NCI-H1694 treated with DMSO at 0.1 percent for 48 hours (cell line): ENCODE data around the gene LMNTD2.
A peak's percentile ranks its signal among the peaks of the same experiment; 100 is the strongest.

Source experiments
- DNase-seq: peaks from one replicate; lab custom pipeline; 2025; lab: John Stamatoyannopoulos, UW

The LMNTD2 gene

GRCh38 chr11:551596-551995 is 8.9 kb downstream of the LMNTD2 start:
- no peak for DNase-seq

- DNase-seq: no peak
Measured at GRCh38 chr11:551131-551530, 9.4 kb downstream of the LMNTD2 start.

- no peak for DNase-seq
Measured at GRCh38 chr11:550746-551085, 9.8 kb downstream of the LMNTD2 start.

- DNase-seq: no peak
Measured at GRCh38 chr11:550021-550745, 10.4 kb downstream of the LMNTD2 start.

- no peak for DNase-seq
Measured at GRCh38 chr11:548700-549603, 11.6 kb downstream of the LMNTD2 start.

GRCh38 chr11:545171-545570 is 15.4 kb downstream of the LMNTD2 start:
- no peak for DNase-seq

GRCh38 chr11:544817-545166 is 15.7 kb downstream of the LMNTD2 start:
- no peak for DNase-seq

- DNase-seq: no peak
Measured at GRCh38 chr11:541433-541885, 19.1 kb downstream of the LMNTD2 start.

GRCh38 chr11:540583-541432 is 19.7 kb downstream of the LMNTD2 start:
- DNase-seq: no peak

GRCh38 chr11:539971-540481 is 20.5 kb downstream of the LMNTD2 start:
- DNase-seq: no peak

GRCh38 chr11:538431-539051 is 22.0 kb downstream of the LMNTD2 start:
- DNase-seq: no peak

GRCh38 chr11:537622-538430 is 22.7 kb downstream of the LMNTD2 start:
- DNase-seq: no peak

GRCh38 chr11:536841-537621 is 23.5 kb downstream of the LMNTD2 start, which contains the start of gene LRRC56:
LRRC56 (plus strand) TSS chr11:537527; CDS start chr11:540685, 3,158 bp downstream.
- DNase-seq: no peak

GRCh38 chr11:535519-536454 is 24.8 kb downstream of the LMNTD2 start, which contains the start of gene HRAS:
HRAS (minus strand) TSS chr11:535576.
- DNase-seq: peak; percentile 72

GRCh38 chr11:535210-535518 is 25.4 kb downstream of the LMNTD2 start:
- no peak for DNase-seq

GRCh38 chr11:534396-535209 is 25.9 kb downstream of the LMNTD2 start:
- DNase-seq: no peak

GRCh38 chr11:533586-534395 is 26.7 kb downstream of the LMNTD2 start:
- no peak for DNase-seq
